HepG2 (cell line): Measurements from ENCODE around the gene IRF1. TPM values are rescaled to one million over a fixed set of nuclear protein-coding genes. Genes with fewer than 3 reads are reported as not detected.

Source experiments
- BRCA1 ChIP-seq: sonication (generic); formaldehyde crosslinking; IDR thresholded peaks from 2 replicates; pipeline ENCODE4 v1.4.0; 2020; ENCODE audit warnings: missing genetic modification reagents
- CBX5 ChIP-seq: sonication (generic); formaldehyde crosslinking; IDR thresholded peaks from 2 replicates; pipeline ENCODE4 v1.4.0; 2020; ENCODE audit warnings: missing genetic modification reagents, borderline replicate concordance
- HNF4A ChIP-seq: sonication (generic); formaldehyde crosslinking; IDR thresholded peaks from 2 replicates; pipeline ENCODE4 v1.4.0; 2020; ENCODE audit warnings: missing genetic modification reagents
- NFE2L1 ChIP-seq: sonication (generic); formaldehyde crosslinking; IDR thresholded peaks from 2 replicates; pipeline ENCODE4 v1.4.0; 2020; ENCODE audit warnings: missing genetic modification reagents, mild to moderate bottlenecking, borderline replicate concordance
- TEAD3 ChIP-seq: optimal IDR thresholded peaks from 2 replicates; pipeline ENCODE3; 2016; ENCODE audit warnings: borderline replicate concordance
- THAP8 ChIP-seq: sonication (generic); formaldehyde crosslinking; IDR thresholded peaks from 2 replicates; pipeline ENCODE4 v1.5.1; 2020; ENCODE audit warnings: missing genetic modification reagents, mild to moderate bottlenecking, borderline replicate concordance
- TMF1 ChIP-seq: sonication (generic); formaldehyde crosslinking; IDR thresholded peaks from 2 replicates; pipeline ENCODE4 v1.8.1; 2022; ENCODE audit warnings: low read depth, missing genetic modification reagents
- ZBTB3 ChIP-seq: sonication (generic); formaldehyde crosslinking; IDR thresholded peaks from 2 replicates; pipeline ENCODE4 v1.4.0; 2020; ENCODE audit warnings: low read depth, mild to moderate bottlenecking, moderate library complexity, missing genetic modification reagents, borderline replicate concordance
- ZNF281 ChIP-seq: sonication (generic); formaldehyde crosslinking; IDR thresholded peaks from 2 replicates; pipeline ENCODE4 v1.4.0; 2020; ENCODE audit warnings: missing genetic modification reagents, borderline replicate concordance
- ZNF543 ChIP-seq: sonication (generic); formaldehyde crosslinking; IDR thresholded peaks from 2 replicates; pipeline ENCODE4 v1.4.0; 2020; ENCODE audit warnings: mild to moderate bottlenecking, missing genetic modification reagents
- polyA plus RNA-seq, 8 experiments: library from polyadenylated mRNA; depleted of rRNA in 3 of 8; stranded (reverse) in 7 of 8; unstranded in 1 of 8; fragments of >200 nt; fragmentation: Illumina TruSeq in 4 of 8; extraction: Trizol in 4 of 8; gene quantifications; 2 replicates each; pipeline versions ENCODE4 v1.2.1 to v1.2.3, GENCODE V29; 2011 to 2016; ENCODE audit warnings: low read depth in 4 of 8, missing spikeins in 1 of 8, mixed read lengths in 1 of 8; ENCODE audit not compliant: insufficient read depth in 1 of 8
- total RNA-seq, 5 experiments: library from RNA; depleted of rRNA; stranded (reverse); fragments of >200 nt; fragmentation: Illumina TruSeq; extraction: Trizol; gene quantifications; 2 replicates each; pipeline ENCODE4 v1.2.3, GENCODE V29; 2016; ENCODE audit warnings: low read depth in 1 of 5
- TF ChIP-seq, protein P1 (sequence below): sonication (generic); formaldehyde crosslinking; IDR thresholded peaks from 2 replicates; pipeline ENCODE4 v1.4.0; 2020; ENCODE audit warnings: mild to moderate bottlenecking, missing genetic modification reagents
- TF ChIP-seq, protein P2 (sequence below), 2 experiments: IDR thresholded peaks; 2 replicates each; pipeline ENCODE4 v1.6.1; 2011 to 2012; ENCODE audit warnings: low read length in 2 of 2, borderline replicate concordance in 1 of 2, low read depth in 1 of 2, mild to moderate bottlenecking in 1 of 2, moderate library complexity in 1 of 2

The IRF1 gene
- total and polyA plus RNA-seq, 2 of the 13 experiments (the other 11 are each of a cell fraction or from before 2014, with no cell fraction given), result 4.1 to 8.8 TPM

DNA sequence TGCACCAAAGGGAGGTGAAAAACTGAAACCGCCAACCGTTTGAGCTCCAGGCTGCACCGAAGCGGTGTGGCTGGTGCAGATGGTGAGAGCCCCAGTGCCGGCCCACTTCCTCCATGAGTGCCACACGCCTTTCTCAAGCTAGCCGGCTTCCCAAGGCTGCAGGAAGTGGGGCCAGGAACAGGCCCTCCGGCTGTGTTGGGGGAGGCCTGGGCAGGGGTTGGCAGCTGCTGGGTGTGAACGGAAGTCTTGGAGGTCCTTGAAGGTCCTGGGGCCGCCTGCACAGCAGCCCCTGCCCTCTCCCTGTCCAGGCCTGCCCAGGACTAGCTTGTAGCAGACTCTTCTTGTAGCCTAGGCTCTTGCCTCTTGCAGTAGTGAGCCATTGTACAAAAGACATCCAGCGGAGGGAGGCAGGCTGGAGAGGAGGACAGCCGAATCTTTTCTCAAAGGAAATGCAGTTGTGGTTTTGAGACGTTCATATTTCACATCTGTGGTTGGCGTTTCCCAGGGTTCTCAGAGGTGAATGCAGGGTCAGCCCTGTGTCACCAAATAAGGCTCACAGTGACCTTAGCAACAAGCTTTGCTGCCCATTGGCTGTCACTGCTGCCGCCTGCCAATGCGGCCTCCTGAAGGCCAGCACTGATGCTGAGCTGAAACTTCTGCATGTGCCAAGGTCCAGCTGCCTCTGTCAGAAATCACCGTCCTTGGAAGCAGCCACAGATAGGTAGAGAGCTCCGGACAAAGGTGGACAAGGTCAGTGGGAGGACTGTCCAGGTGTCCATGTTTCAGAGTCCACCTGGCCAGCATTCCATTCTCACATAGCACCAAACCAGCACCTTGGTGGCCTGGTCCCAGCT lies 23.9 kb downstream of the IRF1 start (continued):
- TF ChIP-seq, protein P1, sequence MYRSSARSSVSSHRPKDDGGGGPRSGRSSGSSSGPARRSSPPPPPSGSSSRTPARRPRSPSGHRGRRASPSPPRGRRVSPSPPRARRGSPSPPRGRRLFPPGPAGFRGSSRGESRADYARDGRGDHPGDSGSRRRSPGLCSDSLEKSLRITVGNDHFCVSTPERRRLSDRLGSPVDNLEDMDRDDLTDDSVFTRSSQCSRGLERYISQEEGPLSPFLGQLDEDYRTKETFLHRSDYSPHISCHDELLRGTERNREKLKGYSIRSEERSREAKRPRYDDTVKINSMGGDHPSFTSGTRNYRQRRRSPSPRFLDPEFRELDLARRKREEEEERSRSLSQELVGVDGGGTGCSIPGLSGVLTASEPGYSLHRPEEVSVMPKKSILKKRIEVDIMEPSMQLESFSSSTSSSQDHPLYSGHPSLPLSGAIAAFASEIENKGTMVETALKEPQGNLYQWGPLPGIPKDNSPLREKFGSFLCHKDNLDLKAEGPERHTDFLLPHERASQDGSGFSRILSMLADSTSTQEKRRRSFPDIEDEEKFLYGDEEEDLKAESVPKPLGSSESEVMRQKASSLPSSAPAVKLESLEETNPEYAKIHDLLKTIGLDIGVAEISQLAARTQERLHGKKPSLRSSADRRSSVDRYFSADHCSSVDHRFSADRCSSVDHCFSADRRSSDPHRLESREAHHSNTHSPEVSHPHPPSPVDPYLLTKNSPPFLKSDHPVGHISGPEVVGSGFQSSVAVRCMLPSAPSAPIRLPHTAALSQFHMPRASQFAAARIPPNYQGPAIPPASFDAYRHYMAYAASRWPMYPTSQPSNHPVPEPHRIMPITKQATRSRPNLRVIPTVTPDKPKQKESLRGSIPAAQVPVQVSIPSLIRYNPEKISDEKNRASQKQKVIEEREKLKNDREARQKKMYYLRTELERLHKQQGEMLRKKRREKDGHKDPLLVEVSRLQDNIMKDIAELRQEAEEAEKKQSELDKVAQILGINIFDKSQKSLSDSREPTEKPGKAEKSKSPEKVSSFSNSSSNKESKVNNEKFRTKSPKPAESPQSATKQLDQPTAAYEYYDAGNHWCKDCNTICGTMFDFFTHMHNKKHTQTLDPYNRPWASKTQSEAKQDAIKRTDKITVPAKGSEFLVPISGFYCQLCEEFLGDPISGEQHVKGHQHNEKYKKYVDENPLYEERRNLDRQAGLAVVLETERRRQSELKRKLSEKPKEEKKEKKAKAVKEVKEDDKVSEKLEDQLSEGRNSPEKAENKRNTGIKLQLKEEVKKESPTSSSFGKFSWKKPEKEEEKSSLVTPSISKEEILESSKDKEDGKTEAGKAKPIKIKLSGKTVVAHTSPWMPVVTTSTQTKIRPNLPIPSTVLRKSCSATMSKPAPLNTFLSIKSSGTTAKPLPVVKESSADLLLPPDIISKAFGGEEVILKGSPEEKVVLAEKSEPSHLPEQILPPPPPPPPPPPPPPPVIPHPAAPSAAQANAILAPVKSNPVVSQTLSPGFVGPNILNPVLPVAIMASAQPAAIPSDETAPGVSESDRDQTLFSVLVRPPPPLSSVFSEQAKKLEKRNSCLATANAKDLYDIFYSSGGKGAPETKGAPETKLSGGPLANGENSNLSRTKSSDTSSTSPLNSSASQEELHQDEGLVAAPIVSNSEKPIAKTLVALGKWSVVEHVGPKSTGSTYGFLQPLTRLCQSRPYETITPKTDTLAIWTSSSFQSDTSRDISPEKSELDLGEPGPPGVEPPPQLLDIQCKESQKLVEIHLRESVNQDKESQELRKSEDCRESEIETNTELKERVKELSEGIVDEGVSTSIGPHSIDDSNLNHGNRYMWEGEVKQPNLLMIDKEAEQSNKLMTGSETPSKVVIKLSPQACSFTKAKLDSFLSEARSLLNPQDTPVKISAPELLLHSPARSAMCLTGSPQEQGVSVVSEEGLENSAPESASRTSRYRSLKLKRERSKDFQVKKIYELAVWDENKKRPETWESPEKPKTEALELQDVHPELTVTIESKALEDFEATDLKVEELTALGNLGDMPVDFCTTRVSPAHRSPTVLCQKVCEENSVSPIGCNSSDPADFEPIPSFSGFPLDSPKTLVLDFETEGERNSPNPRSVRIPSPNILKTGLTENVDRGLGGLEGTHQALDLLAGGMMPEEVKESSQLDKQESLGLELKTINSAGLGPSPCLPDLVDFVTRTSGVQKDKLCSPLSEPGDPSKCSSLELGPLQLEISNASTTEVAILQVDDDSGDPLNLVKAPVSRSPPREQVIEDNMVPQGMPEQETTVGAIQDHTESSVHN (CRISPR knock-in tag), result no peak
- TF ChIP-seq BRCA1 (CRISPR knock-in tag), result no peak
- peak; percentile 91 for TF ChIP-seq HNF4A
- no peak for TF ChIP-seq ZNF281
- no peak for TF ChIP-seq CBX5 (CRISPR knock-in tag)
- no peak for TF ChIP-seq ZBTB3
- no peak for TF ChIP-seq THAP8 (CRISPR knock-in tag)
- TF ChIP-seq TMF1 (CRISPR knock-in tag), result no peak
- TF ChIP-seq, protein P2, sequence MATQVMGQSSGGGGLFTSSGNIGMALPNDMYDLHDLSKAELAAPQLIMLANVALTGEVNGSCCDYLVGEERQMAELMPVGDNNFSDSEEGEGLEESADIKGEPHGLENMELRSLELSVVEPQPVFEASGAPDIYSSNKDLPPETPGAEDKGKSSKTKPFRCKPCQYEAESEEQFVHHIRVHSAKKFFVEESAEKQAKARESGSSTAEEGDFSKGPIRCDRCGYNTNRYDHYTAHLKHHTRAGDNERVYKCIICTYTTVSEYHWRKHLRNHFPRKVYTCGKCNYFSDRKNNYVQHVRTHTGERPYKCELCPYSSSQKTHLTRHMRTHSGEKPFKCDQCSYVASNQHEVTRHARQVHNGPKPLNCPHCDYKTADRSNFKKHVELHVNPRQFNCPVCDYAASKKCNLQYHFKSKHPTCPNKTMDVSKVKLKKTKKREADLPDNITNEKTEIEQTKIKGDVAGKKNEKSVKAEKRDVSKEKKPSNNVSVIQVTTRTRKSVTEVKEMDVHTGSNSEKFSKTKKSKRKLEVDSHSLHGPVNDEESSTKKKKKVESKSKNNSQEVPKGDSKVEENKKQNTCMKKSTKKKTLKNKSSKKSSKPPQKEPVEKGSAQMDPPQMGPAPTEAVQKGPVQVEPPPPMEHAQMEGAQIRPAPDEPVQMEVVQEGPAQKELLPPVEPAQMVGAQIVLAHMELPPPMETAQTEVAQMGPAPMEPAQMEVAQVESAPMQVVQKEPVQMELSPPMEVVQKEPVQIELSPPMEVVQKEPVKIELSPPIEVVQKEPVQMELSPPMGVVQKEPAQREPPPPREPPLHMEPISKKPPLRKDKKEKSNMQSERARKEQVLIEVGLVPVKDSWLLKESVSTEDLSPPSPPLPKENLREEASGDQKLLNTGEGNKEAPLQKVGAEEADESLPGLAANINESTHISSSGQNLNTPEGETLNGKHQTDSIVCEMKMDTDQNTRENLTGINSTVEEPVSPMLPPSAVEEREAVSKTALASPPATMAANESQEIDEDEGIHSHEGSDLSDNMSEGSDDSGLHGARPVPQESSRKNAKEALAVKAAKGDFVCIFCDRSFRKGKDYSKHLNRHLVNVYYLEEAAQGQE (IDR thresholded peaks at IDR 0.05; ENCODE audit: borderline replicate concordance in 1 of 2, low read depth in 1 of 2, low read length in 2 of 2), result no peak
- peak; percentile 63 for TF ChIP-seq TEAD3 (CRISPR knock-in tag)
- TF ChIP-seq ZNF543 (CRISPR knock-in tag), result no peak
- TF ChIP-seq NFE2L1 (CRISPR knock-in tag), result no peak
